Trophoblast cell (in vitro differentiated cells and primary cell): ENCODE measurements around the gene CTAGE4. TPM values are rescaled to one million over a fixed set of nuclear protein-coding genes. Genes with fewer than 3 reads are reported as not detected.
A peak's percentile ranks its signal among the peaks of the same experiment; 100 is the strongest.
"Not testable (repeated sequence)": the region's sequence is repeated elsewhere in the genome, so short reads cannot be mapped to it uniquely, and the experiment has no call there.

ENCODE experiments used
- DNase-seq, 2 donors: peaks; one replicate each; pipeline ENCODE4 v3.0.0-alpha.2; 2016
- H2AFZ ChIP-seq: 2 replicates; pipeline ENCODE4 v1.6.1; 2013; ENCODE audit warnings: low read length, moderate library complexity, mild to moderate bottlenecking; ENCODE audit not compliant: insufficient read depth, poor library complexity
- H2AK5ac ChIP-seq: 2 replicates; pipeline ENCODE4 v1.6.1; 2013; ENCODE audit warnings: mild to moderate bottlenecking, low read length
- H2BK120ac ChIP-seq: 2 replicates; pipeline ENCODE4 v1.6.1; 2013; ENCODE audit warnings: low read length, mild to moderate bottlenecking, moderate library complexity; ENCODE audit not compliant: insufficient read depth, poor library complexity
- H2BK12ac ChIP-seq: 2 replicates; pipeline ENCODE4 v1.6.1; 2013; ENCODE audit warnings: mild to moderate bottlenecking, low read length, moderate library complexity
- H2BK5ac ChIP-seq: 2 replicates; pipeline ENCODE4 v1.6.1; 2013; ENCODE audit warnings: low read length, low read depth, moderate library complexity, mild to moderate bottlenecking; ENCODE audit not compliant: poor library complexity
- H3K14ac ChIP-seq: 2 replicates; pipeline ENCODE4 v1.6.1; 2013; ENCODE audit warnings: mild to moderate bottlenecking, low read length
- H3K18ac ChIP-seq: 2 replicates; pipeline ENCODE4 v1.6.1; 2013; ENCODE audit warnings: mild to moderate bottlenecking, low read length
- H3K23ac ChIP-seq: 2 replicates; pipeline ENCODE4 v1.6.1; 2013; ENCODE audit warnings: low read length
- H3K27ac ChIP-seq: 2 replicates; pipeline ENCODE4 v1.5.1; 2013; ENCODE audit warnings: low read depth, mild to moderate bottlenecking, inconsistent platforms, low read length, moderate library complexity
- H3K27me3 ChIP-seq: 2 replicates; pipeline ENCODE4 v1.6.1; 2013; ENCODE audit warnings: inconsistent platforms, mild to moderate bottlenecking, low read length, moderate library complexity; ENCODE audit not compliant: insufficient read depth
- H3K36me3 ChIP-seq, 2 experiments: 1 replicate in 1 of 2; 2 replicates in 1 of 2; pipeline ENCODE4 v1.6.1; 2013; ENCODE audit warnings: low read length in 2 of 2, mild to moderate bottlenecking in 2 of 2, moderate library complexity in 1 of 2; ENCODE audit not compliant: insufficient read depth in 2 of 2, control insufficient read depth in 1 of 2
- H3K4ac ChIP-seq: 2 replicates; pipeline ENCODE4 v1.6.1; 2013; ENCODE audit warnings: low read depth, mild to moderate bottlenecking, low read length, moderate library complexity
- H3K4me1 ChIP-seq, 2 experiments: 1 replicate in 1 of 2; 2 replicates in 1 of 2; pipeline ENCODE4 v1.6.1; 2013; ENCODE audit warnings: low read length in 2 of 2, mild to moderate bottlenecking in 2 of 2, moderate library complexity in 1 of 2; ENCODE audit not compliant: insufficient read depth in 2 of 2, control insufficient read depth in 1 of 2
- H3K4me2 ChIP-seq: 2 replicates; pipeline ENCODE4 v1.6.1; 2013; ENCODE audit warnings: inconsistent platforms, mild to moderate bottlenecking, low read length, moderate library complexity
- H3K4me3 ChIP-seq: 2 replicates; pipeline ENCODE4 v1.5.1; 2013; ENCODE audit warnings: mild to moderate bottlenecking, low read depth, low read length, inconsistent platforms
- H3K79me1 ChIP-seq: one replicate; pipeline ENCODE4 v1.6.1; 2013; ENCODE audit warnings: low read length
- H3K79me2 ChIP-seq: 2 replicates; pipeline ENCODE4 v1.6.1; 2013; ENCODE audit warnings: low read length, mild to moderate bottlenecking; ENCODE audit not compliant: control insufficient read depth, insufficient read depth, poor library complexity
- H3K9ac ChIP-seq: 2 replicates; pipeline ENCODE4 v1.6.1; 2013; ENCODE audit warnings: mild to moderate bottlenecking, low read length
- H3K9me3 ChIP-seq: 2 replicates; pipeline ENCODE4 v1.6.1; 2013; ENCODE audit warnings: low read depth, mild to moderate bottlenecking, control low read depth, inconsistent platforms, low read length; ENCODE audit not compliant: insufficient read depth
- H4K12ac ChIP-seq: 2 replicates; pipeline ENCODE4 v1.6.1; 2013; ENCODE audit warnings: low read depth, mild to moderate bottlenecking, low read length, moderate library complexity
- H4K8ac ChIP-seq: 2 replicates; pipeline ENCODE4 v1.6.1; 2013; ENCODE audit warnings: low read depth, mild to moderate bottlenecking, low read length, moderate library complexity
- H4K91ac ChIP-seq: one replicate; pipeline ENCODE4 v1.6.1; 2013; ENCODE audit warnings: low read depth, mild to moderate bottlenecking, low read length, moderate library complexity
- WGBS: extraction: QIAGEN DNeasy Blood & Tissue Kit; methylation state at CpG from one replicate; pipeline ENCODE4 v1.1.7; 2013; ENCODE audit warnings: missing lambda C conversion rate; ENCODE audit not compliant: insufficient read length, insufficient coverage; ENCODE audit errors: extremely low coverage; 5-methylcytosine and 5-hydroxymethylcytosine counted together
- polyA plus RNA-seq: library from polyadenylated mRNA; stranded (reverse); fragments of 200-250 nt; gene quantifications from 2 replicates; pipeline ENCODE4 v1.2.3, GENCODE V29; 2013

Gene CTAGE4
- 2.3 and 2.9 TPM in 2 replicates for polyA plus RNA-seq

DNA sequence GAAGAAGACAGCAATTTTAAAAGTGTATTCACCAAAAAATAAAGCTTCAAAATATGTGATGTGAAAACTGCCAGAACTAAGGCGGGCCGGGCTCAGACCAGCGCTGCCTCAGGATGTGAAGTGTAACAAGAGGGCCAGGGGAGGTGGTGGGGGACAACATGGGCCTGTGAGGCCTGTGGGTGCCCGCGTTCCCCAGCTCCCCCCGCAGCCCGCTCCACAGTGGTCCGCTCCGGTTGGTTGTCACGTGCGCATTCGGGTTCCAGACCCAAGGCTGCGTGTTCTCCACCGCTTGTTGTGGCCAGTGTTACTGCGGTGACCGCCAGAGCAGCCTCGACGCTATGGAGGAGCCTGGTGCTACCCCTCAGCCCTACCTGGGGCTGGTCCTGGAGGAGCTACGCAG, at the start of gene CTAGE4:
CTAGE4 (plus strand) TSS at position 301 of the 400 bp plus-strand sequence; CDS start at position 339, 38 bp downstream.
- not testable (repeated sequence) for DNase-seq, H3K18ac ChIP-seq, H4K91ac ChIP-seq, H2BK120ac ChIP-seq, H3K4me2 ChIP-seq, H3K4ac ChIP-seq, H3K14ac ChIP-seq, H4K12ac ChIP-seq, H3K23ac ChIP-seq, H3K27ac ChIP-seq, H4K8ac ChIP-seq, H2BK5ac ChIP-seq, H3K79me1 ChIP-seq, H2AFZ ChIP-seq, H3K79me2 ChIP-seq, H3K36me3 ChIP-seq, H3K9ac ChIP-seq, H3K27me3 ChIP-seq, H3K9me3 ChIP-seq, H3K4me1 ChIP-seq, H3K4me3 ChIP-seq, H2AK5ac ChIP-seq, H2BK12ac ChIP-seq
- no CpG with 5 or more reads among the region's 19 CpGs for WGBS

DNA sequence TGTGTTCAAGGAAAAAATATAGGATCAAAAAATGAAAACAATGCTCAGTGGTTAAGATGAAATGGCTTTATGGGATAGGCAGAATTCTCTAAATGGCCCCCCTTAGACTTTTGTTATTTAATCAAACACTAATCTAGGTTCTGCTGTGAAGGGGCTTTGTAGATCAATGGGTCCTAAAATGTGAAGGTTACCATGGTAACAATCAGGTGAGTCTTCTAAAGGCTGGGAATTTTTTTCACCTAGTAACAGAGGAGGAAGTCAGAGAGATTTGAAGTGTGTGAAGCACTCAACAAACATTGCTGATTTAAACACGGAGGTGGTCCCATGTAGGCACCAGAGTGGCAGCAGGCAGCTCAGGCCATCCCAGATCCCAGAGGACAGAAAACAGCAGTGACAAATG, 49.1 kb upstream of the CTAGE4 start:
- no peak overlapping the region for H3K9ac ChIP-seq
- H2BK120ac ChIP-seq = no peak overlapping the region
- H2AK5ac ChIP-seq = no peak overlapping the region
- no peaks in the 10 kb centered on the region for H3K27me3 ChIP-seq
- H3K79me1 ChIP-seq = no peaks in the 10 kb centered on the region
- no peak overlapping the region for H3K4me3 ChIP-seq
- H3K4me1 ChIP-seq = no peaks in the 10 kb centered on the region
- H2AFZ ChIP-seq = no peak overlapping the region
- no CpG with 5 or more reads among the region's 1 CpG for WGBS
- no peak overlapping the region for H4K12ac ChIP-seq
- no peak overlapping the region for H3K18ac ChIP-seq
- H2BK5ac ChIP-seq = no peak overlapping the region
- H3K9me3 ChIP-seq = no peaks in the 10 kb centered on the region
- no peak for DNase-seq
- H3K36me3 ChIP-seq = no peaks in the 10 kb centered on the region
- H3K23ac ChIP-seq = no peak overlapping the region
- H4K91ac ChIP-seq = no peak overlapping the region
- H3K27ac ChIP-seq = no peak overlapping the region
- no peak overlapping the region for H2BK12ac ChIP-seq
- H3K4ac ChIP-seq = no peak overlapping the region
- H3K4me2 ChIP-seq = no peak overlapping the region
- no peak overlapping the region for H3K14ac ChIP-seq
- H4K8ac ChIP-seq = no peak overlapping the region
- H3K79me2 ChIP-seq = no peaks in the 10 kb centered on the region

DNA sequence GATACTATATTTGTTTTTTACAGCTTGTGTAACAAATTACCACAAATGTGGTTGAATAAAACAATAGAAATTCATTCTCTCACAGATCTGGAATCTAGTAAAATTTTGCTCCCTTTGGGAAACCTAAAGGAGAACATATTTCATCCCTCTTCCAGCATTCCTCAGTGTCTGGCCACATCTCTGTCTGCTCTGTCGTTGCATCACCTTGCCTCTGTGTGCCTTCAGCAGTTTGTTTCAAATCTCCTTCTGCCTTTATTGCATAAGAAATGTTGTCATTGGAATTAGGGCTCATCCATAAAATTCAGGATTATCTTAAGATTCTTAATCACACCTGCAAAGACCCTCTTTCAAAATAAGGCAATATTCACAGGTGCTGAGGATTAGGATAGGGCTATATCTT, 45.8 kb upstream of the CTAGE4 start:
- no peak overlapping the region for H3K18ac ChIP-seq
- no peaks in the 10 kb centered on the region for H3K79me1 ChIP-seq
- no peak overlapping the region for H3K4me2 ChIP-seq
- no CpG with 5 or more reads among the region's 1 CpG for WGBS
- no peaks in the 10 kb centered on the region for H3K4me1 ChIP-seq
- H2AK5ac ChIP-seq = no peak overlapping the region
- H3K4me3 ChIP-seq = no peak overlapping the region
- no peak overlapping the region for H2BK12ac ChIP-seq
- H3K27ac ChIP-seq = no peak overlapping the region
- no peak overlapping the region for H2BK5ac ChIP-seq
- no peak overlapping the region for H3K4ac ChIP-seq
- H3K79me2 ChIP-seq = no peaks in the 10 kb centered on the region
- no peak overlapping the region for H3K14ac ChIP-seq
- no peaks in the 10 kb centered on the region for H3K36me3 ChIP-seq
- H4K91ac ChIP-seq = no peak overlapping the region
- DNase-seq = peak in 1 of 2 donors; percentile 4
- no peak overlapping the region for H4K8ac ChIP-seq
- H2BK120ac ChIP-seq = no peak overlapping the region
- H3K9me3 ChIP-seq = no peaks in the 10 kb centered on the region
- no peaks in the 10 kb centered on the region for H3K27me3 ChIP-seq
- H3K9ac ChIP-seq = no peak overlapping the region
- H2AFZ ChIP-seq = no peak overlapping the region
- no peak overlapping the region for H3K23ac ChIP-seq
- no peak overlapping the region for H4K12ac ChIP-seq

DNA sequence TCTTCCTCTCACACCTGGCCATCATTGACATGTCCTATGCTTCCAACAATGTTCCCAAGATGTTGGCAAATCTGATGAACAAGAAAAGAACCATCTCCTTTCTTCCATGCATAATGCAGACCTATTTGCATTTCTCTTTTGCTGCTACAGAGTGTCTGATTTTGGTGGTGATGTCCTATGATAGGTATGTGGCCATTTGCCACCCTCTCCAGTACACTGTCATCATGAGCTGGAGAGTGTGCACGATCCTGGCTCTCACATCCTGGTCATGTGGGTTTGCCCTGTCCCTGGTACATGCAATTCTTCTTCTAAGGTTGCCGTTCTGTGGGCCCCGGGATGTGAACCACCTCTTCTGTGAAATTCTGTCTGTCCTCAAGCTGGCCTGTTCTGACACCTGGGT, 41.1 kb upstream of the CTAGE4 start:
- Histone ChIP-seq H3K4me1 (no peaks in the 10 kb centered on the region), H3K4me2 (no peak overlapping the region), H4K12ac (no peak overlapping the region), H2AK5ac (no peak overlapping the region), H3K4ac (no peak overlapping the region), H3K79me1 (no peaks in the 10 kb centered on the region), H2AFZ (no peak overlapping the region), H4K91ac (no peak overlapping the region), H3K79me2 (no peaks in the 10 kb centered on the region), H3K9ac (no peak overlapping the region), H3K14ac (no peak overlapping the region), H3K27ac (no peak overlapping the region), H3K23ac (no peak overlapping the region), H3K9me3 (peaks cover 4% of the 10 kb centered on the region), H3K18ac (no peak overlapping the region), H2BK120ac (no peak overlapping the region), H3K4me3 (no peak overlapping the region), H3K27me3 (no peaks in the 10 kb centered on the region), H3K36me3 (no peaks in the 10 kb centered on the region), H2BK5ac (no peak overlapping the region), H2BK12ac (no peak overlapping the region), H4K8ac (no peak overlapping the region)
- WGBS = no CpG with 5 or more reads among the region's 3 CpGs
- DNase-seq = no peak
